Spleen (tissue), 7 donors: Measurements from ENCODE around the gene CHAMP1.
A peak's percentile ranks its signal among the peaks of the same experiment; 100 is the strongest.
"Not testable (repeated sequence)": the region's sequence is repeated elsewhere in the genome, so short reads cannot be mapped to it uniquely, and the experiment has no call there.

Experiments
- CTCF ChIP-seq, 11 experiments: fragments of 200-600 bp in 7 of 11; fragments of 450-650 bp in 4 of 11; sonication (generic) in 4 of 11; IDR thresholded peaks in 8 of 11; conservative IDR thresholded peaks in 3 of 11; 1 replicate in 7 of 11; 2 replicates in 4 of 11; pipeline versions ENCODE4 v1.4.0 to v1.8.0; 2016 to 2021; ENCODE audit warnings: antibody characterized with exemption in 11 of 11, inconsistent platforms in 4 of 11, mild to moderate bottlenecking in 1 of 11
- POLR2A ChIP-seq, 3 donors: fragments of 450-650 bp; IDR thresholded peaks; one replicate each; pipeline ENCODE4 v1.5.1; 2017; ENCODE audit warnings: antibody characterized with exemption in 3 of 3, mild to moderate bottlenecking in 1 of 3
- POLR2AphosphoS5 ChIP-seq, 3 donors: sonication (generic); formaldehyde crosslinking; IDR thresholded peaks; one replicate each; pipeline ENCODE4 v1.5.1; 2017; ENCODE audit warnings: antibody characterized with exemption in 3 of 3
- donor health status: DM: no; HTN: no; CAD: no; lungs with moderate emphysema.
- donor health status: DM: no; HTN: no; CAD: no.
- donor health status: DM: no; HTN: no; CAD: no.

- TF ChIP-seq CTCF (IDR thresholded peaks at IDR 0.05 in 8 of 11, conservative IDR thresholded peaks at IDR 0.05 in 3 of 11), result peak in 4 of 11 experiments; percentile 18 to 43 (median 34)
- not testable (repeated sequence) for TF ChIP-seq POLR2A, POLR2AphosphoS5 (IDR thresholded peaks at IDR 0.05)
Observed at GRCh38 chr13:114352763-114353162, 38.5 kb downstream of the CHAMP1 start.
